GM23338 (cell line): ENCODE data around the gene LPP.

Experiments
- CTCF ChIP-seq, 2 experiments: fragments of 200-600 bp in 1 of 2; sonication (generic) in 1 of 2; conservative IDR thresholded peaks; 2 replicates each; pipeline versions ENCODE4 v1.5.1 to v1.6.1; 2016 to 2017; ENCODE audit warnings: antibody characterized with exemption in 2 of 2, low read depth in 2 of 2, mild to moderate bottlenecking in 2 of 2, moderate library complexity in 1 of 2
- EZH2 ChIP-seq: fragments of 200-600 bp; sonication (generic); IDR thresholded peaks from one replicate; pipeline ENCODE4 v1.8.0; 2017; ENCODE audit warnings: antibody characterized with exemption, mild to moderate bottlenecking, low read depth; ENCODE audit not compliant: unreplicated experiment
- EZH2phosphoT487 ChIP-seq: fragments of 200-600 bp; sonication (generic); IDR thresholded peaks from one replicate; pipeline ENCODE4 v1.8.1; 2018; ENCODE audit warnings: antibody characterized with exemption; ENCODE audit not compliant: unreplicated experiment
- POLR2AphosphoS5 ChIP-seq: IDR thresholded peaks from 2 replicates; pipeline ENCODE4 v1.6.1; 2016; ENCODE audit warnings: antibody characterized with exemption, low read depth
- REST ChIP-seq: IDR thresholded peaks from one replicate; pipeline ENCODE4 v1.6.1; 2018; ENCODE audit warnings: antibody characterized with exemption; ENCODE audit not compliant: unreplicated experiment

GRCh38 chr3:188212308-188212969 lies 58.5 kb downstream of the LPP start:
- no peak for TF ChIP-seq CTCF (conservative IDR thresholded peaks at IDR 0.05; ENCODE audit: low read depth in 2 of 2)
- TF ChIP-seq POLR2AphosphoS5 = no peak
- no peak for TF ChIP-seq EZH2phosphoT487
- TF ChIP-seq EZH2 = no peak
- no peak for TF ChIP-seq REST
